HCT116 (cell line): ENCODE results near the gene MIAT. TPM values are rescaled to one million over a fixed set of nuclear protein-coding genes. Genes with fewer than 3 reads are reported as not detected.

Experiments used
- ATAC-seq: fragments of 200-7000 bp; cut with Tn5 transposase; 2 replicates; pipeline ENCODE4 v1.9.1; 2020; ENCODE audit warnings: mild to moderate bottlenecking, moderate library complexity
- BruUV-seq: library from RNA; stranded (reverse); fragments of 400-500 nt; replicated peaks from 2 replicates; lab custom pipeline; 2021; lab: Mats Ljungman, UMichigan
- CTCF ChIA-PET: fragments of 300-600 bp; sonication (Branson Sonifier 250); formaldehyde crosslinking; loops from one replicate; lab custom pipeline; 2021; ENCODE audit warnings: antibody characterized with exemption; lab: Charles Lee
- POLR2A ChIA-PET: fragments of 300-600, 350-600 bp; sonication (Branson Sonifier 250); formaldehyde crosslinking; loops from one replicate; lab custom pipeline; 2021; ENCODE audit warnings: antibody characterized with exemption; lab: Charles Lee
- RAD21 ChIA-PET, 2 experiments: fragments of 300-600 bp; sonication (Branson Sonifier 250); formaldehyde crosslinking; loops; one replicate each; lab custom pipeline; 2023; ENCODE audit warnings: low total read pairs in 2 of 2; ENCODE audit not compliant: uncharacterized antibody in 2 of 2, unreplicated experiment in 2 of 2, low non-redundant PET in 1 of 2; lab: Charles Lee
- DNase-seq: peaks from one replicate; pipeline ENCODE4 v3.0.0-alpha.2; 2010; ENCODE audit warnings: low read depth, low spot score
- H2AFZ ChIP-seq: fragments of 200-600 bp; shearing (Covaris generic), sonication (generic); 2 replicates; pipeline ENCODE4 v1.6.1; 2017; ENCODE audit warnings: low read depth, mixed run types, mixed read lengths, antibody characterized with exemption, low read length; ENCODE audit not compliant: poor library complexity, severe bottlenecking
- H3K27ac ChIP-seq: 2 replicates; pipeline ENCODE4 v1.5.1; 2012; ENCODE audit warnings: low read depth, low read length
- H3K27me3 ChIP-seq: fragments of 200-600 bp; sonication (generic); 2 replicates; pipeline ENCODE4 v1.6.1; 2016; ENCODE audit warnings: mixed run types, low read length, mixed read lengths; ENCODE audit not compliant: insufficient read depth
- H3K36me3 ChIP-seq, 2 experiments: fragments of 200-500 bp in 1 of 2; fragments of 200-600 bp in 1 of 2; sonication (Bioruptor generic) in 1 of 2; sonication (generic) in 1 of 2; 2 replicates each; pipeline versions ENCODE4 v1.5.1 to v1.6.1; 2014 to 2016; ENCODE audit warnings: low read length in 2 of 2, inconsistent platforms in 1 of 2, mixed read lengths in 1 of 2, mixed run types in 1 of 2; ENCODE audit not compliant: insufficient read depth in 2 of 2, control insufficient read depth in 1 of 2
- H3K4me1 ChIP-seq, 2 experiments: fragments of 200-600 bp in 1 of 2; sonication (generic) in 1 of 2; 2 replicates each; pipeline versions ENCODE4 v1.5.1 to v1.6.1; 2012 to 2017; ENCODE audit warnings: low read length in 2 of 2, inconsistent platforms in 1 of 2, mild to moderate bottlenecking in 1 of 2, mixed read lengths in 1 of 2, mixed run types in 1 of 2, moderate library complexity in 1 of 2; ENCODE audit not compliant: insufficient read depth in 2 of 2, control insufficient read depth in 1 of 2
- H3K4me2 ChIP-seq: fragments of 200-600 bp; sonication (generic); 2 replicates; pipeline ENCODE4 v1.6.1; 2017; ENCODE audit warnings: mixed run types, low read length, mixed read lengths
- H3K4me3 ChIP-seq, 2 experiments: fragments of 200-600 bp in 1 of 2; sonication (generic) in 1 of 2; replicated peaks in 1 of 2; 2 replicates each; pipeline ENCODE4 v1.5.1; 2011 to 2016; ENCODE audit warnings: low read length in 2 of 2, control low read depth in 1 of 2, low read depth in 1 of 2, mild to moderate bottlenecking in 1 of 2, mixed read lengths in 1 of 2, mixed run types in 1 of 2
- H3K79me2 ChIP-seq: fragments of 200-600 bp; sonication (generic); 2 replicates; pipeline ENCODE4 v1.6.1; 2017; ENCODE audit warnings: mild to moderate bottlenecking, mixed run types, low read length, moderate library complexity, mixed read lengths; ENCODE audit not compliant: insufficient read depth
- H3K9ac ChIP-seq: fragments of 200-600 bp; sonication (generic); 2 replicates; pipeline ENCODE4 v1.6.1; 2016; ENCODE audit warnings: low read length, mixed read lengths
- H3K9me2 ChIP-seq: fragments of 200-600 bp; sonication (generic), shearing (Covaris generic); 2 replicates; pipeline ENCODE4 v1.6.1; 2017; ENCODE audit warnings: mixed run types, mild to moderate bottlenecking, moderate library complexity; ENCODE audit not compliant: insufficient read depth
- H3K9me3 ChIP-seq, 2 experiments: fragments of 200-500 bp in 1 of 2; fragments of 200-600 bp in 1 of 2; sonication (Bioruptor generic) in 1 of 2; sonication (generic) in 1 of 2; 2 replicates each; pipeline ENCODE4 v1.6.1; 2014 to 2017; ENCODE audit warnings: low read length in 2 of 2, mixed read lengths in 2 of 2, inconsistent platforms in 1 of 2, low read depth in 1 of 2, mild to moderate bottlenecking in 1 of 2, mixed run types in 1 of 2, moderate library complexity in 1 of 2; ENCODE audit not compliant: control insufficient read depth in 1 of 2, insufficient read depth in 1 of 2
- H4K20me1 ChIP-seq: fragments of 200-600 bp; sonication (generic), shearing (Covaris generic); 2 replicates; pipeline ENCODE4 v1.6.1; 2017; ENCODE audit warnings: mixed run types, mild to moderate bottlenecking, moderate library complexity; ENCODE audit not compliant: insufficient read depth
- CBX3 ChIP-seq: IDR thresholded peaks from 2 replicates; pipeline ENCODE4 v1.6.1; 2012; ENCODE audit warnings: low read depth
- EGR1 ChIP-seq: IDR thresholded peaks from 2 replicates; pipeline ENCODE4 v1.6.1; 2012; ENCODE audit warnings: low read depth
- FOSL1 ChIP-seq: IDR thresholded peaks from 2 replicates; pipeline ENCODE4 v1.6.1; 2012; ENCODE audit warnings: low read depth
- RAD21 ChIP-seq: IDR thresholded peaks from 2 replicates; pipeline ENCODE4 v1.6.1; 2012; ENCODE audit warnings: low read depth, mild to moderate bottlenecking
- TCF7L2 ChIP-seq: IDR thresholded peaks from 2 replicates; pipeline ENCODE4 v1.7.0; 2011; ENCODE audit warnings: borderline replicate concordance, inconsistent platforms; ENCODE audit not compliant: insufficient read depth, insufficient read length; ENCODE audit errors: extremely low read depth
- YY1 ChIP-seq: IDR thresholded peaks from 2 replicates; pipeline ENCODE4 v1.6.1; 2011; ENCODE audit warnings: low read length, low read depth, moderate library complexity, mild to moderate bottlenecking; ENCODE audit not compliant: insufficient replicate concordance; ENCODE audit errors: extremely low read depth
- intact Hi-C: fragments of 100-400 bp; cut with micrococcal nuclease; formaldehyde crosslinking; loops from 2 replicates; pipeline ENCODE4 v1.10.0; 2022
- total RNA-seq: library from RNA; stranded (reverse); gene quantifications from one replicate; pipeline ENCODE4 v1.2.1, GENCODE V29; 2021; ENCODE audit not compliant: unreplicated experiment
- TF ChIP-seq, protein P1 (sequence below): IDR thresholded peaks from 2 replicates; pipeline ENCODE4 v1.6.1; 2012; ENCODE audit warnings: low read depth
- TF ChIP-seq, protein P2 (sequence below), 3 experiments: fragments of 200-600 bp in 1 of 3; sonication (generic) in 1 of 3; IDR thresholded peaks in 2 of 3; conservative IDR thresholded peaks in 1 of 3; 2 replicates each; pipeline ENCODE4 v1.5.1; 2012 to 2017; ENCODE audit warnings: low read depth in 2 of 3, low read length in 2 of 3, antibody characterized with exemption in 1 of 3, borderline replicate concordance in 1 of 3, control low read depth in 1 of 3, mild to moderate bottlenecking in 1 of 3, mixed read lengths in 1 of 3, mixed run types in 1 of 3, moderate library complexity in 1 of 3; ENCODE audit not compliant: insufficient read depth in 1 of 3

The MIAT gene
- total RNA-seq, 1 experiment from 2014 or later, result 0.54 TPM

DNA sequence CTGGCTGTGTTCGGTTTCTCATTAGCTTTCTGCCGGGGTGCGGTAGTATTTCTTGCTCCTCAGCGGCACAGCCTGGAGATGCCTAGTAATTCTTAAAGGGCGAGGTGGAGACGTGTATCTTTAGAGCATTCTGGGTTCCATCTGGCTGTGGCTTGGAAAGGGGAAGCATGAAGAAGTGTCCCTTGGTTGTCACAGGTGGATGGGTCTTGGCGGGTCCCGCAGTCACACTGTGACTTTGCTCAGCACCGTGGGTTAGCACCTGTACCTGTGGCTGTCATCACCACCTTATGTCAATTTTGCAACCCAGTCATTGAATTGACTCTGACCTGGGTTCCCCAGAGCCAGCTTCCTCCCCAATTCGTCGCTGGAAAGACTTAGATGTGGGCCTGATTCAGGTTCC lies 57.6 kb downstream of the MIAT start:
- intact Hi-C loops, result no loop called here
- H2AFZ ChIP-seq, result no peak overlapping the region
- no peak for TF ChIP-seq TCF7L2
- TF ChIP-seq, protein P1, sequence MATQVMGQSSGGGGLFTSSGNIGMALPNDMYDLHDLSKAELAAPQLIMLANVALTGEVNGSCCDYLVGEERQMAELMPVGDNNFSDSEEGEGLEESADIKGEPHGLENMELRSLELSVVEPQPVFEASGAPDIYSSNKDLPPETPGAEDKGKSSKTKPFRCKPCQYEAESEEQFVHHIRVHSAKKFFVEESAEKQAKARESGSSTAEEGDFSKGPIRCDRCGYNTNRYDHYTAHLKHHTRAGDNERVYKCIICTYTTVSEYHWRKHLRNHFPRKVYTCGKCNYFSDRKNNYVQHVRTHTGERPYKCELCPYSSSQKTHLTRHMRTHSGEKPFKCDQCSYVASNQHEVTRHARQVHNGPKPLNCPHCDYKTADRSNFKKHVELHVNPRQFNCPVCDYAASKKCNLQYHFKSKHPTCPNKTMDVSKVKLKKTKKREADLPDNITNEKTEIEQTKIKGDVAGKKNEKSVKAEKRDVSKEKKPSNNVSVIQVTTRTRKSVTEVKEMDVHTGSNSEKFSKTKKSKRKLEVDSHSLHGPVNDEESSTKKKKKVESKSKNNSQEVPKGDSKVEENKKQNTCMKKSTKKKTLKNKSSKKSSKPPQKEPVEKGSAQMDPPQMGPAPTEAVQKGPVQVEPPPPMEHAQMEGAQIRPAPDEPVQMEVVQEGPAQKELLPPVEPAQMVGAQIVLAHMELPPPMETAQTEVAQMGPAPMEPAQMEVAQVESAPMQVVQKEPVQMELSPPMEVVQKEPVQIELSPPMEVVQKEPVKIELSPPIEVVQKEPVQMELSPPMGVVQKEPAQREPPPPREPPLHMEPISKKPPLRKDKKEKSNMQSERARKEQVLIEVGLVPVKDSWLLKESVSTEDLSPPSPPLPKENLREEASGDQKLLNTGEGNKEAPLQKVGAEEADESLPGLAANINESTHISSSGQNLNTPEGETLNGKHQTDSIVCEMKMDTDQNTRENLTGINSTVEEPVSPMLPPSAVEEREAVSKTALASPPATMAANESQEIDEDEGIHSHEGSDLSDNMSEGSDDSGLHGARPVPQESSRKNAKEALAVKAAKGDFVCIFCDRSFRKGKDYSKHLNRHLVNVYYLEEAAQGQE, result no peak
- TF ChIP-seq, protein P2, sequence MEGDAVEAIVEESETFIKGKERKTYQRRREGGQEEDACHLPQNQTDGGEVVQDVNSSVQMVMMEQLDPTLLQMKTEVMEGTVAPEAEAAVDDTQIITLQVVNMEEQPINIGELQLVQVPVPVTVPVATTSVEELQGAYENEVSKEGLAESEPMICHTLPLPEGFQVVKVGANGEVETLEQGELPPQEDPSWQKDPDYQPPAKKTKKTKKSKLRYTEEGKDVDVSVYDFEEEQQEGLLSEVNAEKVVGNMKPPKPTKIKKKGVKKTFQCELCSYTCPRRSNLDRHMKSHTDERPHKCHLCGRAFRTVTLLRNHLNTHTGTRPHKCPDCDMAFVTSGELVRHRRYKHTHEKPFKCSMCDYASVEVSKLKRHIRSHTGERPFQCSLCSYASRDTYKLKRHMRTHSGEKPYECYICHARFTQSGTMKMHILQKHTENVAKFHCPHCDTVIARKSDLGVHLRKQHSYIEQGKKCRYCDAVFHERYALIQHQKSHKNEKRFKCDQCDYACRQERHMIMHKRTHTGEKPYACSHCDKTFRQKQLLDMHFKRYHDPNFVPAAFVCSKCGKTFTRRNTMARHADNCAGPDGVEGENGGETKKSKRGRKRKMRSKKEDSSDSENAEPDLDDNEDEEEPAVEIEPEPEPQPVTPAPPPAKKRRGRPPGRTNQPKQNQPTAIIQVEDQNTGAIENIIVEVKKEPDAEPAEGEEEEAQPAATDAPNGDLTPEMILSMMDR (IDR thresholded peaks at IDR 0.05 in 2 of 3, conservative IDR thresholded peaks at IDR 0.05 in 1 of 3; ENCODE audit: borderline replicate concordance in 1 of 3, insufficient read depth in 1 of 3, low read depth in 2 of 3, low read length in 2 of 3), result no peak
- no peak for TF ChIP-seq YY1
- no peak for TF ChIP-seq CBX3
- TF ChIP-seq FOSL1, result no peak
- TF ChIP-seq EGR1, result no peak
- TF ChIP-seq RAD21, result no peak
- TF ChIP-seq, all 23 proteins: peak for 0
- BruUV-seq, result no TSS peak
- H3K36me3 ChIP-seq, result no peaks in the 10 kb centered on the region
- H3K9ac ChIP-seq, result no peak overlapping the region
- ChIA-PET RAD21 (no interaction called here), POLR2A (no interaction called here), CTCF (no interaction called here)
- DNase-seq, result no peak
- no peak overlapping the region for H3K27ac ChIP-seq
- no peaks in the 10 kb centered on the region for H3K27me3 ChIP-seq
- no peak overlapping the region for H3K4me2 ChIP-seq
- no peaks in the 10 kb centered on the region for H3K79me2 ChIP-seq
- no peaks in the 10 kb centered on the region for H3K9me2 ChIP-seq
- no peak for ATAC-seq
- no peaks in the 10 kb centered on the region for H4K20me1 ChIP-seq
- no peaks in the 10 kb centered on the region for H3K9me3 ChIP-seq
- H3K4me1 ChIP-seq, result peaks cover 0 to 11% of the 10 kb centered on the region in 2 experiments; a peak in 2 of 4 replicates
- no peak overlapping the region for H3K4me3 ChIP-seq
